ENCODE measurements around the gene CPSF4L.

CPSF4L gene

DNA sequence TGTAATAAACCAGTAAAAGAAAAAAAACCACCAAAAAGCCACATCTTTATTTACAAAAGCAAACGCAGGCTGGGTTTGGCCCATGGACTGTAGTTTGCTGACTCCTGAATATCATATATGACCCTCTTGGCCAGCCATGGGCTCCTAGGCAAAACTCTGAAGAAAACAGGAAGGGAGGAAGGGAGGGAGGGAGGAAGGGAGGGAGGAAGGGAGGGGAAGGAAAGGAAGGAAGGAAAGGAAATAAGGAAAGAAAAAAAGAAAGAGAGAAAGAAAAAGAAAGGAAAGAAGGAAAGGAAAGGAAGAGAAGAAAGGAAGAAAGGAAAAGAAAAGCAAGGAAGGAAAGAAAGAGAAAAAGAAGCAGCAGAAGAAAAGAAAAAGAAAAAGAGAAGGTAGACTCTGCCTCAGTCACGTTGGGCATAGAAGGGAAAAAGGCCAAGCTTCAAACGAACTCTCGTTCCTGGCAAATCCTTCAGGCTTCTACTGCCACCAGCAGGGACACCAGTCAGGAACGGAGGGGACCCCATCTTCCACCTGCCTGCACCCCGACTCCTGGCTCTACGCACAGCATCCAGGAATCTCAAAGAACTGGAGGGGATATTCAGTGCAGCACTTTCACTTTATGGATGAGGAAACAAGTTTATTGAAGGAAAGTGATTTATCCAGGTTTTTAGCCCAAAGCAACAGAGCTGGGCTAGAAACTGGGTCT lies 28.0 kb upstream of the CPSF4L start:
- DNase-seq (ENCODE audit: low read depth in 2 of 2, low spot score in 1 of 2), result no peak

GRCh38 chr17:73288534-73289302 lies 27.0 kb upstream of the CPSF4L start:
- DNase-seq (ENCODE audit: low read depth in 2 of 2, low spot score in 1 of 2), result no peak

- no peak for DNase-seq (ENCODE audit: low read depth in 2 of 2, low spot score in 1 of 2)
Observed at GRCh38 chr17:73286863-73287296, 25.2 kb upstream of the CPSF4L start.

DNA sequence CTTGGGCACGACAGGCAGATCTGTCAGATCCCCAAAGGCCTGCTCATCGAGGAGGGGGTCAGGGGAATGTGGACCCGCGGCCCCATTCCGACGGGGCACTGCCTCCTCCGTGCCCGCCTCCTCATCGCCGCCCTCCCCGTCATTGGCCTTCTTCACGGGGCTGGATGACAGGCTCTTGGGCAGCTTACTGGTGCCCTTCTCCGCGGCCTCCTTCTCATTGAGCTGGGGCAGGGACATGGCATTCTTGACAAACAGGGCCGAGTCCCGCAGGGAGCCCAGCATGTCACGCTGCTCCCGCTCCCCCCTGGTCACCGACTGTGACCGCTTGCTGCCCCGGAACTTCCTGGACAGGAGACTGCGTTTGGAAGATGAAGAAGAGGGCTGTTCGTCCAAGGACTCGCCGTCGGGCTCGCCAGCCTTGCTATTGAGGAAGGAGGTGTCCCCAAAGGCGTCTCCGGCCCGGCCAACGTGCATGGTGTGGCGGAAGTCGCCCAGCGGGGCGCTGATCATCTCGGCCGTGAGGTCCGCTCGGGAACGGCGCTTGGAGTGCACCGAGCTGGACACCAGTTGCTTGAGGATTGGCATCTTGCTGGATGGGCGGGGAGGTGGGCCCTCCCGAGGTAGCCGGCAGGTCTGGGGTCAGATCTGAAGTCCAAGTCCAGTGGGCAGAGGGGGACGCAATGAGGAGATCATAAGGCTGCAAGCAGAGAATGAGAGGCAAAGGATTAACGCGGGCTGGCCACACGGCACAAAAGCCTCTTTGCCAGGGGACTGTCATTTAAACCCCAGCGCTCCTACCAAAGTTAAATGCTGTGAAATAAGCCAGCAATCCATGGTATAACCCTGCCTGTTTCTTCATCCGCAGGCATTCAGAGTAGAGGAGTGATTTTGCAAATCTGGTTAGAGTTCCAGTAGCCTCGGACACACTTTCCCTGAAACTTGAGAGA lies 24.5 kb upstream of the CPSF4L start:
- DNase-seq (ENCODE audit: low read depth in 2 of 2, low spot score in 1 of 2), result no peak

DNA sequence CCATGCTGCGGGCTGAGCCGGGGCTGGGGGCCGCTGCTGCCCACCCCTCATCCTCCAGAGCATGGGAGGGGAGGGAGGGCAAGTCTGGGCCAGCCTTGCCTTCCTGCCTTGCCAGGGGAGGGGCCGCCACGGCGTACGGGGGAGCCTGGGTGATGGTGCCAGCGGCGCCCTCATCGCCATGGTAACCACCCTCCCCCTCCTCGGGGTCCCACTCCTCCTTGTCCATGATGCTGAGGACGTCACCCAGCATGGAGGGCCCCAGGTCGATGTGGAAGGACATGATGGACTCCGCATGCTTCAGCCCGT lies 23.9 kb upstream of the CPSF4L start:
- no peak for DNase-seq (ENCODE audit: low read depth in 2 of 2, low spot score in 1 of 2)

DNA sequence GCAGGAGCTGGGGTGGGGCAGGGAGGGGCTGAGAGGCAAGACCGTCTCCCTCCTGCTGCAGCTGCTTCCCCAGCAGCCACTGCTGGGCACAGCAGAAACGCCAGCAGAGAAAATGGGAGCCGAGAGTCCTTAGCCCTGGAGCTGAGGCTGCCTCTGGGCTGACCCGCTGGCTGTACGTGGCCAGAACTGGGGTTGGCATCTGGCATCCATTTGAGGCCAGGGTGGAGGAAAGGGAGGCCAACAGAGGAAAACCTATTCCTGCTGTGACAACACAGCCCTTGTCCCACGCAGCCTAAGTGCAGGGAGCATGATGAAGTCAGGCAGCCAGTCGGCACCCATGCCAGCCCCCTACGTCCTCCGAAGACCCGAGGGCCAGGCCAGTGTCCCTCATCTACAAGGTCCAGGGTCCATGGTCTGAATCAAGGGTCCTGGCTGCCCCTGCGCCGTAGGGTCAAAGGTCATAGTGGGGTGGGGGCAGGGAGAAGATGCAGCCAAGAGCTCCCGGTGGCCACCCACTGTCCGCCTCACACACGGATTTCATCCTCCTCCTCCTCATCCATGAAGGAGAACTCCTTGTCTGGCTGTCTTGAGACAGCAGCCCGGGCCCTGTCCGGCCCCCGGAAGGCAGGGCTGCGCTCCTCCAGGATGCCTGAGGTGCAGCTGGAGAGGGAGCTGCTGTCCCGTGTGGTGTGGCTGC lies 23.4 kb upstream of the CPSF4L start:
- no peak for DNase-seq (ENCODE audit: low read depth in 2 of 2, low spot score in 1 of 2)

- no peak for DNase-seq (ENCODE audit: low read depth in 2 of 2, low spot score in 1 of 2)
Observed at GRCh38 chr17:73284354-73284753, 22.7 kb upstream of the CPSF4L start.

DNA sequence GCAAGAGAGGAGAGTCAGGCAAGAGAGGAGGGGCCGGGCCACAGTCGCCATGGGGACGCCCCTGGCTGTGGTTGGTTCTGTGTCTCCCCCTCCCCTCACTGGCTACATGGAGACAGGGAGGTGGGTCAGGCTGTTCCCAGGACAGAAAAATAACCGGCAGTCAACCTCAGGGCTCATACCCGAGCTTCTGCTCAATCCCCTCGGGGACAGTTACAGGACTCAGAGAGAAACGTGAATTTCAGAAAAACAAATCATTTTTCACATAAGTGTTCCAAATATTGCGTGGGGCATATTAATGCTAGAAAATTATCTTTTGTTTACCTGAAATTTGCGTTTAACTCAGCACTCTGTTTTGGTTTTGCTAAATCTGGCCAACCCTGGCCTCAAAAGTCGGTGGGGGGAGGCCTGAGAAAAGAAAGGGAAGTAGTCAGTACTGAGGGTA lies 22.2 kb upstream of the CPSF4L start:
- DNase-seq (ENCODE audit: low read depth in 2 of 2, low spot score in 1 of 2), result no peak

- no peak for DNase-seq (ENCODE audit: low read depth in 2 of 2, low spot score in 1 of 2)
Observed at GRCh38 chr17:73283250-73283649, 21.6 kb upstream of the CPSF4L start.

GRCh38 chr17:73282629-73283028 lies 20.9 kb upstream of the CPSF4L start:
- DNase-seq (ENCODE audit: low read depth in 2 of 2, low spot score in 1 of 2), result no peak

DNA sequence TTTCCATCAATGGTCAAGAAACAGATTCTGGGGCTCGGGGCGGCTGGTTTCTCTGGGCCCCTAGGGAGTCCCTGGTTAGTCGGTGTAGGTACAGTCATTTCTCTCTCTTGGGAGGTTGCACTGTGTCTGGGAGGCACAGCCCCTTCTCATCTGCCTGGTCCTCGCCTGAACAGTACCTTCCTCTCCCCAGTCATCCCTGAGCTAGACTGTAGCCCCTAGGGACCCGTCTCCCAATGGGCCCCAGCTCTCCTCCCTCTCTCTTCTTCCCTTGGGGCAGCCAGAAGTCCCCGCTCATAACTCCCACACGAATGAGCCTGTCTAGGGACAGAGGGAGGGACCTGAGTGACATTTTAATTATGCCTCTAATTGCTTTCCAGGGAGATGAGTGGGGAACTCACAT lies 20.2 kb upstream of the CPSF4L start:
- no peak for DNase-seq (ENCODE audit: low read depth in 2 of 2, low spot score in 1 of 2)

DNA sequence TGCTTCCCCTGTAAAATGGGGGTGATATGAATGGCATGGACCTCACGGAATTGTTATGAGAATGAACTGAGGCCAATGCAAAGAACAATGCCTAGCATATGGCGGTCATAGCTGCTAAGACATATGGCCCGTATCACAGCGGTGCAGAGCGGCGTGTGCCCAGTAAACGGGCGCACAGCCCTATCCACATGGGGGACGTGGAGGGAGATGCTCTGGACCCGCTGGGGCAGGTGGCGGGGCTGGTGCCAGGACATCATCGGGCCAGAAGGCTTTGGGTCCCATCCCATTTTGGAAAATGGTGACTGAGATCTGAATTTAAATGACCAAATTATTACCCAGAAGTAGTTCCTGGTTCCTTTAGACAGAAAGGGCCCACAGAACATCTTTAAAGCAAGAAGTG lies 18.5 kb upstream of the CPSF4L start:
- DNase-seq (ENCODE audit: low read depth in 2 of 2, low spot score in 1 of 2), result no peak

GRCh38 chr17:73279704-73280103 lies 18.0 kb upstream of the CPSF4L start:
- no peak for DNase-seq (ENCODE audit: low read depth in 2 of 2, low spot score in 1 of 2)

- no peak for DNase-seq (ENCODE audit: low read depth in 2 of 2, low spot score in 1 of 2)
Observed at GRCh38 chr17:73278465-73279453, 17.1 kb upstream of the CPSF4L start.

DNA sequence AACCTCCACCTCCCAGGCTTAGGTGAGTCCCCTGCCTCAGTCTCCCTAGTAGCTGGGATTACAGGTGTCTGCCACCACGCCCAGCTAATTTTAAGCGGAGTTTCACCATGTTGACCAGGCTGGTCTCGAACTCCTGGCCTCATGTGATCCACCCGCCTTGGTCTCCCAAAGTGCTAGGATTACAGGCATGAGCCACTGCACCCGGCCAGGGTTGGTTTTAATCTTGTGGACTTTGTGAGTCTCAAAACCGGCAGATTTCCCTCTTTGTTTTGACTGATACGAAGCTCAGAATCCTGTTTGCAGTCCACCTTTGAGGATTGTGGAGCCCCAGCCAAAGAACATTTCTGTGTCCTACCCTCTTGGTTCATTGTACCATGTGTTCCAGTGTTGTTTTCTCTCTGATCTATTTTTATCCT lies 16.4 kb upstream of the CPSF4L start:
- DNase-seq (ENCODE audit: low read depth in 2 of 2, low spot score in 1 of 2), result no peak

DNA sequence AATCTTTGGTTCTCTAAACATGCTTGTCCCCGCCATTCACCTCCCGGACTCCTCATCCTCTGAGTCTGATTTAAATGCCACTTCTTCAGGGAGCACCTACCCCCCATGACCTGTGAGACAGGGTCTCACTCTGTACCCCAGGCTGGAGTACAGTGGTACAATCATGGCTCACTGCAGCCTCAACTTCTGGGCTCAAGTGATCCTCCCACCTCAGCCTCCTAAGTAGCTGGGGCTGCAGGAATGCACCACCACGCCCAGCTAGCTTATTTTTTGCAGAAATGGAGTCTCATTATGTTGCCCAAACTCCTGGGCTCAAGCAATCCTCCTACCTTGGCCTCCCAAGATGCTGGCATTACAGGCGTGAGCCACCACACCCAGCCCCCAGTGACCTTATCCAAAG lies 12.8 kb upstream of the CPSF4L start:
- DNase-seq (ENCODE audit: low read depth in 2 of 2, low spot score in 1 of 2), result no peak

DNA sequence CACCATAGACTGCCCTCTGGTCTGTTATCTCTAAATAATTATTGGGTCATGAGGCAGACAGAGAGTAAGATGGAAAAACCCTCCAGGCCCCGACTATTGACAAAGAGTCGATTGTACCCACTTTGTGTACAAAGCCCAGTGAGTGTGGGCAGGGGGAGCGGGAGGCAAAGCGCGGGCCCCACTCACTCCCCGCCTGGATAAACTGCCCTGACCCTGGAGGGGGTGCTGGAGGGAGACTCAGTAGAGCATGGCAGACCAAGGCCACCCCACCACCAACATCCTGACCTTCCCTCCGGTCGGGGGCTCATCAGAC lies 11.2 kb upstream of the CPSF4L start:
- DNase-seq (ENCODE audit: low read depth in 2 of 2, low spot score in 1 of 2), result no peak

DNA sequence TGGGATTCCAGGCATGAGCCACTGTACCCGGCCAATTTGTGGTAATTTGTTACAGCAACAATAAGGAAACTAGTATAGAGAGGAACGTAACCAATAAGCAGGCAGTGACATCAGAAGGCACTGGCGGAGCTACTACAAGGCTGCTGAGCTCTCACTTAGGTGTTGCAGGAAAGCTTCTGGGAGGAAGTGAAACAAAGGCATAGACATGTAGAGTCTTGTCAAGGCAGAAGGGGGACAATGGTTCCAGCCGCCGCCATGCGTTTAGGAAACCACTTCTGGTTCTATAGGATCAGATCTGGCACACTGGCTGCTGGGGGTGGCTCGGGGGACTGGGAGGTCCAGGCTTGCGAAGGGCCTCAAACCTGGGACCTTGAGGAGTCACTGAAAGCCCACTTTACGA lies 9.4 kb upstream of the CPSF4L start:
- no peak for DNase-seq (ENCODE audit: low read depth in 2 of 2, low spot score in 1 of 2)

DNA sequence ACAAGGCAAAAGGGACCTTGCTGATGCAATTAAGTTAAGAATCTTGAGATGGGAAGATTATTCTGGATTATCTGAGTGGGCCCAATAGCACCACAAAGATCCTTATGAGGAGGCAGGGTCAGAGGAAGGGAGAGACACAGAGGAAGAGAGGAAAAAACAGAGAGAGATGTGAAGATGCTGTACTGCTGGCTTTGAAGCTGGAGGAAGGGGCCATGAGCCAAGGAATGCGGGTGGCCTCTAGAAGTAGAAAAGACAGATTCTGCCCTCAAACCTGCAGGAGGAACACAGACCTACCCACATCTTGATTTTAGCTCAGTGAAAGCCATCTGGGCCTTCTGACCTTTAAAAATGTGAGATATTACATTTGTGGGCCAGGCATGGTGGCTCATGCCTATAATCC lies 8.1 kb upstream of the CPSF4L start:
- no peak for DNase-seq (ENCODE audit: low read depth in 2 of 2, low spot score in 1 of 2)

DNA sequence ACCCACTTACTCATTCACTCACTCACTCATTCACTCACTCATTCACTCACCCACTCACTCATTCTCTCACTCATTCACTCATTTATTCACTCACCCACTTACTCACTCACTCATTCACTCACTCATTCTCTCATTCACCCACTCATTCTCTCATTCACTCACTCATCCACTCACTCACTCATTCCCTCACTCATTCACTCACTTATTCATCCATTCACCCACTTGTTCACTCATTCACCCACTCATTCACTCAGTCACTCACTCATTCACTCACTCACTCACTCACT lies 7.6 kb upstream of the CPSF4L start:
- no peak for DNase-seq (ENCODE audit: low read depth in 2 of 2, low spot score in 1 of 2)
